NCI-H2107 treated with DMSO at 0.1 percent for 48 hours (cell line): ENCODE measurements around the gene C10orf95.

Source experiments
- DNase-seq: peaks from one replicate; lab custom pipeline; 2025; ENCODE audit not compliant: unreplicated experiment; lab: John Stamatoyannopoulos, UW

Gene C10orf95

GRCh38 chr10:102403115-102403514, 48.2 kb downstream of the C10orf95 start:
- no peak for DNase-seq

GRCh38 chr10:102402512-102402896, 48.8 kb downstream of the C10orf95 start:
- no peak for DNase-seq

DNA sequence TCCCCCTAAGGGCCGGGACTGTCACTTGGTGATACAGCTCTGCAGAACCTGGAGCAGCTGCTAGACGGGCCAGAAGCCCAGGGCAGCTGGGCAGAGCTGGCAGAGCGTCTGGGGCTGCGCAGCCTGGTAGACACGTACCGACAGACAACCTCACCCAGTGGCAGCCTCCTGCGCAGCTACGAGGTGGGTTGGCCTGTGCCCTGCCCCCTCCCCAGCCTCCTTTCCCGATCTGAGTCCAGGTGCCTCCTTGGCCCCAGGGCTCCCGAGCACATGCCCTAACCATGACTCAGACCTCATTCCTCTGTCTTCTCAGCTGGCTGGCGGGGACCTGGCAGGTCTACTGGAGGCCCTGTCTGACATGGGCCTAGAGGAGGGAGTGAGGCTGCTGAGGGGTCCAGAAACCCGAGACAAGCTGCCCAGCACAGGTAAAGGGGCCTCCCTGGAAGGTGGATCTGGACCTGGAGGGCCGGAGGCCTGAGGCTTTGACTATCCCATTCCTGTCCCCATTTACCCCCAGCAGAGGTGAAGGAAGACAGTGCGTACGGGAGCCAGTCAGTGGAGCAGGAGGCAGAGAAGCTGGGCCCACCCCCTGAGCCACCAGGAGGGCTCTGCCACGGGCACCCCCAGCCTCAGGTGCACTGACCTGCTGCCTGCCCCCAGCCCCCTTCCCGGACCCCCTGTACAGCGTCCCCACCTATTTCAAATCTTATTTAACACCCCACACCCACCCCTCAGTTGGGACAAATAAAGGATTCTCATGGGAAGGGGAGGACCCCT, 49.4 kb downstream of the C10orf95 start:
- no peak for DNase-seq

DNA sequence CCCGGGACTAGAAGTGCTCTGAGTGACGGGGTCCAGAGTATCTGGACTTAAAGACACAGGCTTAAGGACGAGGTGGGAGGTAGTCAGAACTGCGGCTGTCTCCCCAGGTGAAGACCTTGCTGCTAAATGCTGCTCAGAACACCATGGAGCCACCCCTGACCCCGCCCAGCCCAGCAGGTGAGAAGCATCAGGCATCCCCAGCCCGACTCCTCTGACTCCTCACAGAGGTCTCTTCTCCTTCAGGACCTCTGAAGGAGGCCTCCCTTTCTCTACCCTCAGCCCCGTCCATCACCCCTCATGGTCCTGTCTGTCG, 50.0 kb downstream of the C10orf95 start:
- no peak for DNase-seq

- no peak for DNase-seq
These were observed 50.6 kb downstream of the C10orf95 start for GRCh38 chr10:102400598-102401341.

DNA sequence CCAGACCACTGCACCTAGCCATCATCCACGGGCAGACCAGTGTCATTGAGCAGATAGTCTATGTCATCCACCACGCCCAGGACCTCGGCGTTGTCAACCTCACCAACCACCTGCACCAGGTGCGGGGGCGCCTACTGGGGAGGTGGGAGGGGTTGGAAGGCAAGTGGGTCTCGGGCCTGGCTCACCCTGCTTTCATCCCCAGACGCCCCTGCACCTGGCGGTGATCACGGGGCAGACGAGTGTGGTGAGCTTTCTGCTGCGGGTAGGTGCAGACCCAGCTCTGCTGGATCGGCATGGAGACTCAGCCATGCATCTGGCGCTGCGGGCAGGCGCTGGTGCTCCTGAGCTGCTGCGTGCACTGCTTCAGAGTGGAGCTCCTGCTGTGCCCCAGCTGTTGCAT, 51.3 kb downstream of the C10orf95 start:
- no peak for DNase-seq
